ENCODE data around the gene CDK19.

DNA sequence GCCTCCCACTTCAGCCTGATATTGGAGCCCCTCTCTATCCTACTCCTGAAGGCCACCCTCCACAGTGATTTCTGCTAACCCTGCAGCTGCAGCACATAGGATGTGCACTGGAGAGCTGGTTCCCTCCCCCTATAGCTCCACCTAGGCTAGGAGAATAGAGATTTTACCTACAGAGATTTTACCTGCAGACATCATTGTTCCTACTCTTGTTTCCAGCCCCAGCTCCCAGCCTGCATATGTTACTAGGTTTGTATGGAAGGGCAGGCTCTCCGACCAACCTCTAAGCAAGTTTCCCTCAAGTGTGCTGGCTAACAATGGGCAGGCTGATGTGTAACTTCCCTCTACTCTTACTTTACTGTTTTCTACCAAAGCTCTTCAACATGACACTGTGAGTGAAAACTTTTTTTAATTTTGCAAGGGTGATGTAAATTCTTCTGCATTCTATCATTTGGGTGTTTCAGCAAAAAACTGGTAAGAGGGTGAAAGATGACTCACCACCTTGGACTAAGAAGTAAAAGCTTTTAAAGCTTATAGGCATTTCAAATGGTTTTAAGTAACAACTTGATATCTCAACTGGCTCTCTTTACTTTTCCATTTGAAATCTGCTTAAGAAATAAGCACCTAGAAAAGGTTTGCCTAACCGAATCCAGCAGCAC, 106.8 kb downstream of the CDK19 start:
- TF ChIP-seq EZH2 (IDR thresholded peaks at IDR 0.05; ENCODE audit: insufficient read depth, poor library complexity, severe bottlenecking): no peak
- no peak for TF ChIP-seq EZH2phosphoT487 (IDR thresholded peaks at IDR 0.05; ENCODE audit: insufficient read depth, low read depth)

All from GM23248 (cell line).